ENCODE results near the gene RPS14.

RPS14 gene
- total RNA-seq = 785 to 1,143 reads per million in 2 donors

DNA sequence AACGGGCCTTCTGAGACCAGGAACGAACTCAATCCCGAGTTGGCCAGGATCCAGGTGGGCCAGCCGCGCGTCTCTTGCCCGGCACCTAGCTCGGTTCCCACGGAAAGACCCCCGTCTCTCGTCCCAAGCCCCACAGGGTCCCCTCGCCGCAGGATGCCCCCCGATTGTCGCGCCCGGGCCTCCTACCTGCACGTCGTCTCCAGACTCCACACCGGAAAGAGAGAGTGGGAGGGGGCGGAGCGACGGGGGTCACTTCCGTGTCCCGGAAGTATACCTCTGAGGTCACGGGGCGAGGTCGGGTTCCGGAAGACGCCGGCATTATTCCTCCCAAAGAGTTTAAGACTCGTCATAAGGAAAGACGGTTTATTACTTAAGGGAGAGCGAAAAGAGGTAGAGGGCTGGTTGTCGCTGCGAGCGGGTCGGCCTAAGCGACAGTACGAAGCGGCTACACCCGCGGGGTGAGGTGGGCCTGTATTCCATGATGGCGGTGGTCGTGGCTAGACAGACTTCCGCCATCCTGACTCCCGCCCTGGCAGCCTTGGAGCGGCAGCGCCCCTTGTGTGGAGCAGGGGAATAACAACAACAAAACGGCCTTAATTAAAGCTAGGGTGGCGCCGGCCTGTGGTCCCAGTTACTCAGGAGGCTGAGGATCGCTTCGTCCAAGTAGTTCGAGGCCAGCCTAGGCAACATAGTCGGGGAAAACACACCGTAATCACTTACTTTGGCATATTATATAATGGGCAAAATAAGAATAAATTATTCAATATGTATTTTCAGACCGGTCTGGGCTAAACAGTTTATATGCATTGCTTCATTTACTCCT, at the start of gene RPS14:
Gene RPS14, minus strand, starts transcription at position 223 of the 823 bp plus-strand sequence. CDS start 2,006 bp downstream, outside the sequence.
- peak; percentile 85 to 97 (median 93) for DNase-seq

DNA sequence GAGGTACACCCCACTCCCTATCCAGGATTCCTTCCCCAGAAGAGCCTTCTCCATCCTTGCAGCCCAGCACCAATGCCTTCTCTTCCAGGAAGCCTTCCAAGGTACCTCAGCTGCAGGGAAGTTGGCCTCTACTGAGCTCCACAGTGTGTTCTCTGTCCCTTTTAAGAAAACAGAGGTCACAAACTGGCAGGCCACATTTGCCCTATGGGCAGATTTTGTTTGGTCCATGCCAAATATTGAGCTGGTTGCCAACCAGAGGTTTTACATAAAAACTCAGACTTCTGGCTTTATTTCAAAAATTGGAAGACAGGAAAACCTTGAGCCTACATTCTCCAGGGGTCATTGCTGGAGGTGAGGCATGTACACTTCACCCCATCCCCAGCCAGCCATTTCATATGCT, 49.4 kb upstream of the RPS14 start:
- DNase-seq = no peak

DNA sequence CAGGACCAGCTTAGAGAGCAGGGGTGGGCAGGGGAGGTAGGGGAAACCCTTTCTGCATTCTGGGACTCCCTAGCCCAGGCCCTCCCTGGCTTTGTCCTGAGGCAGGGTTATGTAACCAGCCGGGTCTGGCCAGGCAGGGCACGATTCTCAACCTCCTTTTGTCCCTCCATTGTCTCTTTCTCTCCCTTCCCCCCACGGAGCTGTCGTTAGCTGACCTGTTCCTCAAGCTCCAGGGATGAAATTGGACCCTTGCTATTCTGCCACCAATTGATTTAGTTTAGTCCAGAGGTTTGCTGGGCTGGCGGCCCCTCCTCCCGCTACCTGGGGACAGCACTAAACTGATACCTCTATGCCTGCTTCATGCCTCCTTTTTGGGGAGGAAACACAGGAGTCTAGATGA, 49.0 kb upstream of the RPS14 start:
- no peak for DNase-seq

DNA sequence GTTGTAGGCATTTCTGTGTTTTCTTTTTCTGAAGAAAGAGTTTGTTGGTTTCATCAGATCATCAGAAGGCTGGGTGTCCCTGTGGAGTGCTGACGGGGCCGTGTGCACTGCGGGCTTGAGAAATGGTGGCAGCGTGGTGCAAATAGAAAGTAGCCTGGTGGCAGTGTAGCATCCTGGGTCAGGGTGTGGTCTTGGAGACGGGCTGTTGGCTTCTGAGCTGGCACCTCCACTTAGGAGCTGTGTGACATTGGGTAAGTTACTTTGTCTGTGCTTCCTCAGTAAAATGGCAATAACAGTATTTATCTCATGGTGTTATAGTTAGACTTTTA, 48.4 kb upstream of the RPS14 start:
- no peak for DNase-seq

DNA sequence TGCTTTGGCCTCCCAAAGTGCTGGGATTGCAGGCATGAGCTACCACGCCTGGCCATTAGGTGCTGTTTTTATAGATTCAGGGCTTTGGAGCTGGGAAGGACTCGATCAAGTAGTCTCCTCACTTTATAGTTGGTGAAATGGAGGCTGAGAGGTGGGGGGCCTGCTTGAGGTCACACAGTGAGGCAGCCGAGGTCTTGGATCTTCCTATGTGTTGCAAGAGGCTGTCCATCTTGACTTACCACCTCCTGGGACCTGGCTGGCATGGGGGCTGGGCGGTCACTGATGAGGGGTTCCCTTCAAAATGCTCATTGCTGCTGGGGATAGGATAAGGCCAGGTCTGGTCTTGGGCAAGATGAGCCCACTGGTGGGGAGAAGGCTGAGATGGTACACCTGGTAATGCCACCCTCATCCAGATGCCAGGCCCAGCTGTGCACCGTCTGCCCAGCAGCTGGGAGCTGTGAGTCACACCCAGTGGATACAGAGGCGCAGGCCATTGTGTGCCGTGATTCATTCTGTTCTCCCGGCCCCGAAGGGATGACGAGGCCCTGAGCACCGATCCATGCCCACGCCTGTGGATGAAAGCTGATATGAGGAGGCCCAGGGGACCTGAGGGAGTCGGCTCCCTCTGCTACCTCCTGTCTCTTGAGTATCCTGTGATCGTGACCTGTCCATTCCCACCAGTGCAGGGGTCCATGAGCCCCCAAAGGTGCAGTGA, 47.9 kb upstream of the RPS14 start:
- no peak for DNase-seq

DNA sequence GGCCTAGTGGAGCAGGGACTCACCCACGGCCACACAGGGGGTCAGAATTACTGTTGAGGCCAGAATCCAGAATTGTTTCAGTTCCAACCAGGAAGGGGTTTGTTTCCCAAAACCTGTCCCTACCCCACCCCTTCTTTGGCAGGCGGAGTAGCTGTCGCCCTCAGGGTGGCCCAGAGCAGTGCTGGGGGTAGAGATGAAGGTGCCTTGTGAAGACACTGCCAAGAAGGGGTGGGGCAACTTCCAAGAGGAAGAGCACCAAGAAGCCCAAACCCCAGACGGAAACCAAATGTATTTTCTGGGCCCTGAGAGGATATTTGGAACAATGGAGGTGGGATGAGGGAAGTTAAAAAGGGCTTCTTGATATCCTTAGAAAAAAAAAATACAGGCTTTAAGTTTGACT, 47.0 kb upstream of the RPS14 start:
- no peak for DNase-seq

DNA sequence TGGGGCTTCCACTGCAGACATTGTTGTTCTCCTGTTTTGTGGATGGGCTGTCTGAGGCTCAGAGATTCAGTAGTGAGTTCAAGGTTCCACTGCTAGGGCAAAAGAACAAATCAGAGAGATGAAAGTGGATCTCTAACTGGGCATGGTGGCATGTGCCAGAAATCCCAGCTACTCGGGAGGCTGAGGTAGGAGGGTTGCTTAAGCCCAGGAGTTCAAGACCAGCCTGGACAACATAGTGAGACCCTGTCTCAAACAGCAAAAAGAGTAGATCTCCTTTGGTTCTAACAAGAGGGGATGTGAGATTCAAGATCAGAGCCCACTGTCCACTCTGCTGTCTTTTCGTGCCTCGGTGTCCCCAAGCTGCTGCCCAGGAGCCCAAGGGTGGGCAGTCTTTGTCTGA, 46.6 kb upstream of the RPS14 start:
- no peak for DNase-seq

DNA sequence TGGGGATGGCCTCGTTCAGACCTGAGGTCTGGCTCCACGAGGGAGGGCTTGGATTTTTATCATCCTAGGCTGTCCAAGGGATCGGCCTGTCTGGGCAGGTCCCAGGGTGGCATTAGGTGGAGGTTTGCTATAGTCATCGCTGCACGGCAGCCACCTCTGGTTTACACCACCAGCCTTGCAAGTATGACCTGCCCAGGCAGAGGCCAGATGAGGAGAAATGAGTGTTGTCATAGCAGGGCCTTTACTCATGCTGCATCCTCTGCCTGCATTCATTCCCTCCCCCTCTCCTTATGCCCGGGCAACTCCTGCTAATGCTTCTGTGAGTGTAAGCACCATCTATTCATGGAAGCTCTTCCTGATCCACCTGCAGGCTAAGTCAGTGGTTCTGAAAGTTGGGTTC, 43.1 kb upstream of the RPS14 start:
- no peak for DNase-seq

DNA sequence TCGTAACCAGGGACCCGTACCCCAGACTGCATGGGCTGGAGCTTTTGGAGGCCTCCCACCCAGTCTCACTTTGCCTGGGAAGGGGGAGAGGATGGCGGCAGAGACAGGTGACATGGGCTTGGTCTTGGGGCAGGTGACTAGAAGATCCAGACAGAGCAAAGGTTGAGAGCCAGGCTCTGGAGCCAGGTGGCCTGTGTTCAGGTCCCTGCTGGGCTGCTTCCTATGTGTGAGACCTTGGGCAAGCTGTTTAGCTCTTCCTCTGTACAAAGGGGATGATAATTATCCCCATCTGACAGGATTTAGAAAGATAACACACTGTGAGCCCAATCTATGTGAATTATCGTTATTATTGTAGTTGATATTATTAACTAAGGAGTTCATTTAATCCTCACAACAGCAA, 42.3 kb upstream of the RPS14 start:
- DNase-seq = no peak

DNA sequence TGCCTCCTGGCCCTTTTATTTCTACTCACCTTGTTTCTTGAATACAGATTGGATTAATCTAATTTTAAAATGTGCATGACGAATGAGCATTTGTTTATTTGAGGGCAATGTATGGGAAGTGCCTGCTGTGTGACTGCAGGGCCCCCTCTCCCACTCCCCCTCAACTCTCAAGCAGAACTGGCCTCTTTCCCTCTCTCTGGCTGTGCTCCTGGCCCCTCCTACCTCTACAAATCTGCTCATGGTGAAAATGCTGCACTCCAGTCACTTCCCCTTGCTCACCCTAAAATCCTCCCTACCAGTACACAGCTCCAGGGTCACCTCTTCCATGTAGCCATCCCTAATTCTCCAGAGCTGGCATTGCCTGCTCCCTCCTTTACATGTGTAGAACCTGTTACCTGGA, 41.2 kb upstream of the RPS14 start:
- DNase-seq = no peak

DNA sequence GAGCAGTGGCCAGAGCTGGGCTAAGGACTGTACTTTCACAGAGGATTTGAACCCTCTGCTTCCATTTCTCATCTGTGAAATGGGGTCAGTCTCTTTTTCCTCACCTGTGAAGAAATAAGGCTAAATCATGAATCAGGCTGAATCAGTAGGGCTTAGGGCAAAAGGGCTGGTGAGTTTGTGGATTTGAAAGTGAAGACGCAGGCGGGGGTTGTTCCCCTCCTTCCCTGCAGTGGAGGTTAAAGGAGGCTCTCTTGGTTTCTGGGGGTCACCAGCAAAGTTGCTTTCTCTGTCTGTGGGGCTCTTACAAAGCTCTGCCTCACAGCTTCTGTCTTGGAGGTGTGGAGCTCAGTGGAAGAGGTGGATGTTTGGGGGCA, 40.7 kb upstream of the RPS14 start:
- DNase-seq = no peak

DNA sequence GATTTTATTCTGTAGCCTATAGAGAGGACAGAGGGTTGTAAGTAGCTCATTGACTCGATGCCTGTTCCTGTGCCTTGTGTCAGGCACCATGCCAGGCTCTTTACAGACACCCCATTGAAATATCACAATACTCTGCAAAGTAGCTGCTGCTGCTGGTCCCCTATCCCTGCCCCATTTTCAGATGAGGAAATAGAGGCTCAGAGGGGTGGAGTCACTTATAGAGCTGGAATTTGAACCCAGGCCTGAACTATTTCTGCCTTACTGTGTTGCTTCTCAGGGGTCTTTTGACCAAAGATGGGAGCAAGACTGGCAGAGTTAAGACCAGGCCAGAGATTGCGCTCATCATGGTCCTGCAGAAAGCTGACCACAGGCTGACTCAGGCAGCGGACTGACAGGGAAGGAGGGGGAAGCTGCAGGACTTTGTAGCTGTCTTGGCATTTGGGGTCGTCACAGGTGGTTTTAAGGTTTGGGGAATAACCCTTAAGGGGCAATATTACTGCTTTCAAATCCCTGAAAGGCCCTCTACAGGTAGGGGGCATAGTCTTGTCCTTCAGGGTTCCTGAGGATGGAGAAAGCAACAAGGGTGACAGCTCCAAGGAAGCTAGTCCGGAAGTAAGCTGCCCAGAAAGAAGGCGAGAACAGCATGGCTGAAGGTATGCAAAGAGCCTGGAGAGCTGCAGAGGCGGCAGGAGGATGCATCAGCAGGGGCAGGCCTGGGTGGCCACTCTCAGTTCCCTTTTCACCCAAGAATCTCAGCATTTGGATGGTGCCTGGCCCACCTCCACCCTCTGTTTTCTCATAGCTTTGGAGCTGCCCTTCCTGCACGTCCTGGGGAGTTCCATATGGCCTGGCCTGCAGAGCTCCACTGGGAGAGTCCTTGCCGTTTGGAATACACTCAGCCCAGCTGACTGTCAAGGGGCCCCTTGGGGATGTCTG, 40.1 kb upstream of the RPS14 start:
- no peak for DNase-seq

DNA sequence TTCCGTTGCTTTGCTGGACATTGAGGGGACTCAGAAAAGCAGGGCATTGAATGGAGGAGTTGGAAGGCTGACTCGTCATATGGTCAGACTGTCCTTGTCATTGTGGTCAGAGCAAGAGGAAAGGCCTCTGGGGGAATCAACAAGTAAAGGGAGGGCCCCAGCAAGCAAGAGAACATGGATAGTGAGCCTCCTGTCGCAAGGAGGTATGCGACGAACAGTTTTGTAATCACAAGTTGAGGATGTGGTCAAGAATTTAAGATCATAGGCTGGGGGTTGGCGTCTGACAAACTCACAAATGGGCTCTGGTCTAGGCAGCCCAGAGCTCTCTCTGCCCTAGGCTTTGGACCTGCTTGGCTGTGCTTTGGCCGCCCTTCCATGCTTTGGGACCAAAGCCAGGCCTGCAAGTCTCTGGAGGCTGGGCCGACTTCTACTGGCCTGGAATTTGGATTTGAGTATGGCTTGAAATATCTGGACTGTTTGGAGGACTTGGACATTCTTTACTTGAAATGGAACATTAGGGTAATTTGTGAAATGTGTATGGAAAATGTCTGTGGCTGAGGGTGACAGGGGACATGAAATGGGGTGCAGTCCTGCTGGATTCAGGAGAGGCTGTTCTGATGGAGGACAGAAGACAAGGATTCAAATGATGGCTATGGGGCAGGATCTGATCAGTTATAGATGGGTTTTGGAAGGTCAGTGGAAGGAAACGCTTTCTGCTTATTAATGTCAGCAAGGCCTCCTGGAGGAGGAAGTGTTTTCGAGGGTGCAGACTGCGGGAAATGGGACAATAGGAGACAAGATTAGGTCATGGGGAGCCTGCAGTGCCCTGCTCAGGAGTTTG, 39.2 kb upstream of the RPS14 start:
- no peak for DNase-seq

DNA sequence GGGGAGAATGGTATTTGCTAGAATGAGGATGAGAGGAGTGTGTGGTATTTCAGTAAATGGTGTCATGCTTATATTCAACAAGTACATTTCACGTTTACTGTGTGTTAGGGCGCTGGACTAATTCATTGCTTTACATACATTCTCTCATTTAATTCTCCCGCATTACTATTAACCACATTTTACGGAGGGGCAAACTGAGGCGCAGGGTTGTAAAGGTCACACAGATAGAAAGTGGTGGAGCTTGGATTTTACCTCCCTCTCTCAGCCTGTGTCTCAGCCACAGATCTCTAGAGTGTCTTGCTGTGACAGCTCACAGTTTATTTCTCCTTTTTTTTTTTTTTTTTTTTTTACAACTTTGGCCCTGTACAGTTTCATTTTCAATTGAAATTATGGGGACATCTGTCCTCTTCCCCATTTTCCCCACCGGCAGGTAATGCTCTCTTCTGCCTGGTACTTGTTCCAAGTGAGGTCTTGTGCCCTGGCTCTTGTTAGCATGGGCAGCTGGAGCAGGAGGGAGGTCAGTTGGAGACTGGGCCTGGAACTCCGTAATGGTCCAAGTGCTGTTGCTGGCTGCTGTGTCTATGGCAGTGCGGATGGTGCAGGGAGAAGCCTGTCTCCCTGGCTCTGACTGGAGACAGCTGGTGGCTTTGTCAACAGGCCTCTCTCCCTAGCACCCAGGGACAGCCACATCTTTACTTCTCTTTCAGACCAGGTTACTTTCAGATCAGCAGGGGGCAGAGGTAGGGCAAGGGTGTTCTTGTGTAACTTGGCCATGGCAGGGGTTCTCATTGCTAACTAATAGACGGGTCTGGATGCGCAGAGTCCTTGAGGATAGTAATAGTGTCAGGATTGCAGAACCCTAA, 37.9 kb upstream of the RPS14 start:
- DNase-seq = no peak

DNA sequence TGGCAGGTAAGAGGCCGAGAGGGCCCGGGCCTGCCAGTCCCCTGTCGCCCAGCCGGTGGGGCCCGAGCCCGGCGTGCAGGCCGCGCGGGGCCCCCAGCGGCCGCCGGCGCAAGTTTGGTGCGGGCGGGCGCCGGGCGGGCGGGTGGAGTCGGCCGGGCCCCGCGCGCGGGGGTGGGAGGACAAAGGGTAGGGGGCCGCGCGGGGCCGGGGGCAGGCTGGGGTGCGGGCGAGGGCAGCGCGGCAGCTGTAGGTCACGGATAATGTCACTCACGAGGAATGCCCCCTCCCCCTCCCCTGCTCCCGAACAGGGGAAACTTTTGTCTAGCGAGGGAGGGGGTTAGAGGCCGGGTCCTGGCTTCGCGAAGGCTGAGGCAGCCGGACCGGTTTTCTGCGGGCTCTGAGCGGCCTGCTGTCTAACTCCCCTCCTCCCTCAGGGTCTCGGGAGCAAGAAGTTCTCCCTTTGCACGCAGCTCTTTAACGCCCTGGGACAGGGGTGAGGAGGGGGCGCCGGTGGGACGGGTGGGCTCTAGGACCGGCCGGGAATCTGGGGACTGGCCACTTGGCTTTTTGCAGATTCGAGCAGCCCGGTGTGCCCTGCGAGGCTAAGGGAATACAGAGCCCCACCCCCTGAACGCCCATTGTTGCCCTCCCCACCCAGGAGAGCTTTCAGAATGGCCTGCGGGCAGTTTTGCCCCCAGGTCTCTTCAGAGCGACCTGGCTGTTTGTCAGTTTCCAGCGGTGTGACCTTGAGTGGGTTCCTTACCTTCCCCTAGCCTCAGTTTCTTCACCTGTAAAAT, 37.1 kb upstream of the RPS14 start:
- peak in 3 of 5 experiments; percentile 21 to 55 (median 31) for DNase-seq

DNA sequence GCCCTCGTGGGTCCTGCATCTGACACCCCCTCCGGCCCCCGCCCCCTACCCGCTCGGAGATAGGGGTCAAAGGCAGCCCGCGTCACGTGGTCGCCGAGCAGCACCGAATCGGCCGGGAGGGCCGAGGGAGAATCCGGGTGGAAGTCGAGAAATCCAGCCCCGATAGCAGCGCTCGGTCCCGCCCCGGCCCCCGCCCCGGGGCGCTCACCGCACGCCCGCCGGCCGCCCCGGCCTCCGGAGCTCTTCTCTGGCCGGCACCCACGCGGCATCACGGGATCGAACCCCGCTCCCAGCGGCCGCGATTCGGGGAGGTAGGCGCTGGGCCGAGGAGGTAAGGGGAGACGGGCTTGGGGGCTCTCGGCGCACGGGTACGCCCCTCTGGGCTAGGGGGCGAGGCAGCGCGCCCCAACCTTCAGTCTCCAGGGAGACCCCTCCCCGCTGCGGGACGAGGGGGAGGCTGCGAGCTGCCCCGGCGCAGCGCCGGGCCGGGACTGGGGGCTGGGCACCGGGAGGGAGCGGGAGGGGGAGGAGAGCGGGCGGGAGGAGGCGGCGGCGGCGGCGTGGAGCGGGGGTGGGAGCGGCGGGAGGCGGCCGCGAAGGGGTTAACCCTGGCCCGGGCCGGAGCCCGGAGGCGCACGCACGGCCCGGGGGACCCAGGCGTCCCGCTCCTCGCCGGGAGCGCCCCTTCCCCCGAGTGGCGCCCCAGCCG, 36.3 kb upstream of the RPS14 start:
- peak in 2 of 5 experiments; percentile 2 to 12 for DNase-seq

DNA sequence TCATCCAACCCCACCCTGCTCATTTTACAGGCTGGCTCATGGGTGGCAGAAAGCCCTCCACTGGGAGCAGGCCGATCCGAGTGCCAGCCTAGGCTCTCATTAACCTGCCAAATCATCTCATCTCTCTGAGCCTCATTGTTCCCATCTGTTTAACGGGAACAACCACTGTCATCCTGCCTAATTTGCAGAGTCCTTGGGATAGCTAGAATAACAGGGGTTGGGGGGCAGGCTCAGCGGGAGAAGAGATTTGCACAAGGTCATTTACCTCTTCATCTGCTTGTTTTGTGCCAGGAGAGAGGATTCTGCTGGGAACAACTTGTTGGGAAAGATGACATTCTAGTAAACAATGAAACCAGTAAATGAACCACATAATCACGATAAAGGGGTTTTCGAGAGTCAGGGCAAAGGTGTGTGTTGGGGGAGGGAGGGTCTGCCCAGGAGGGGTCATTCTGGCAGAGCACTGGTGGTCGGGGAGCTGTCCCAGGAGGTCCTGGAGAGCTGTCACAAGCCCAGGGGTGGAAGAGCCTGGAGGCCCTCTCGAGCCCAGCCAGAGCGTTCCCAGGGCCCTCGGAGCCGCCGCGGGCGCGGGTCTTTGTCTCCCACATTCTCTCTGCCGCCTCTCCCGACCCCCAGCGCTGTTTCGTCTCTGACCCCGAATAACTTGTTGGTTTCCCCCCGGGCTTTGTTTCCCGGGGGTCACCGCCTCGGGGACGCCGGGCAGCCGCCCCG, 35.6 kb upstream of the RPS14 start:
- no peak for DNase-seq

DNA sequence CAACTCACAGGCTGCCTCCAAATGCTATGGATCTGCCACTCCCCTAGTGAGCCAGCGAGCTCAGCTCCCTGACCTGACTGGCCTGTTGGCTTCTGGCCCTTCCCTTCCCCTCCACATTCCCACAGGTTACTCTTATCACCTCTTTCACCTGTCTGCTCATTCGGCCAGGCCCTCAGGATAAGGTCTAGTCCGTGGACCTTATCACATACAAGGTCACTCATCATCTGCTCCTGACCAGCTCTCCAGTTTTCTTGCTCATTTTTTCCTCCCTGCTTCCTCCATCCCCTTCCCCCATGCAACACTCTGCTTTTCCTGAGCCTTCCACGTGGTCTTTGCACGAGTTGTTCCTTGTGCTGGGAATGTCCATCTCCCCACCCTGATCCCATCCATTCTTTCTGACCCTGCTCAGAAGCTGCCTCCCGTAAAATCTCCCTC, 32.5 kb upstream of the RPS14 start:
- no peak for DNase-seq

DNA sequence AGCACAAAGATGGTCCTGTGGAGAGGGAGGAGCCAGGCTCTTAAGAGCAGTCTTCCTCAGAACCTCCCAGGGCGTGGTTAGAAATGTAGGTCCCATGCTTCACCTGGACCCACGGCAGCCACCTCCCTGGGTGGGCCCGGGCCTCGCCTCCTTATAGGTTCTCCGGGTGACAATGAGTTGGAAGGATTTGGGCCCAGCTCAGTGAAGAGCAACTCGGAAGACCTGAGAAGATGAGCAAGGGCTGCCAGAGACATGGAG, 32.1 kb upstream of the RPS14 start:
- no peak for DNase-seq

Measured in T-helper 2 cell (primary cell).